Measurements from ENCODE around the gene RRM2. TPM values are rescaled to one million over a fixed set of nuclear protein-coding genes. Genes with fewer than 3 reads are reported as not detected.
A peak's percentile ranks its signal among the peaks of the same experiment; 100 is the strongest.

The RRM2 gene
- total and polyA plus RNA-seq, 7 donors, result 0.27 to 9.3 (median 0.96) TPM; not detected in 2

DNA sequence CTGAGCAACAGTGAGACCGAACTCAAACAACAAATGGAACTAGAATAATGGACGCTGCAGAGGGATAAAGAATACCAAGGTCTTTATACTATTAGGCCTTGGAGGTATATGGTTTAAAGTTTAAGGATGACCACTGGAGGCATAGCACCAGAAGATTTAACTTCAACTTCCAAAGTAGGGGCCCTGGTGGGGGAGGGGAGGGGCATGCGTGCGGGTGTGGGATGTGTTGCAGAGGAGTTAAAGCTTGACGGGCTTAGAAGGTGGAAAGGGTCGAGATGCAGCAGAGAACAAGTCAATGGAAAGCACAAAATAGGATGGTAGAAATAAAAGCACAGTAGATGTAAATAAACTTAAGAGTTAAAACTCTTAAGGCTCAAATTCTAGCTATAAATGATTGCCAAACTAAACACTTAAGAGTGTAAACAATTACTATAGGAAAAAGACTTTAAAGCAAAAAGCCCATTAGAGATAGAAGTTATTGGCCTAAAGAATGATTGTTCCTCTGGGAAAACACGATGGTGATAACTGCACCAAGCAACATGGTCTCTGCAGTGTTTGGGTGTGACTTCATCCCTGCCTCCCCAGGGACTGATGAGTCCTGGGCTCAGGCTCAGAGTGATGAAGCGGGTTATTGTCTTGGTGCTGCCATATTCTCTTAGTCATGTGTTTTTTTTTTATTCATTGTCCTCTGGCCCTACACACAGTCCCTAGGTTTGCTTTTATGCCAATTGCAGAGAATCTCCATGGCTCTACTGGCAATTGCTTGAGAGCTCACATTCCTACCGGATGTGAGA lies 13.0 kb downstream of the RRM2 start:
- no peak overlapping the region for H3K4me3 ChIP-seq
- no peaks in the 10 kb centered on the region for H3K36me3 ChIP-seq (ENCODE audit: insufficient read depth in 1 of 2, low read depth in 1 of 2)
- 89 to 94% (median 91%) methylated on average over 9 of the region's 9 CpGs for WGBS, 3 donors
- no peaks in the 10 kb centered on the region for H3K9me3 ChIP-seq
- intact Hi-C loops (cut with DNase I), result no loop called here
- ATAC-seq, result no peak
- no peaks in the 10 kb centered on the region for H3K4me1 ChIP-seq
- no peaks in the 10 kb centered on the region for H3K27me3 ChIP-seq (ENCODE audit: insufficient read depth in 3 of 3, low read length in 2 of 3)
- no peak overlapping the region for H3K27ac ChIP-seq
- DNase-seq, result no peak
- TF ChIP-seq, protein P1, sequence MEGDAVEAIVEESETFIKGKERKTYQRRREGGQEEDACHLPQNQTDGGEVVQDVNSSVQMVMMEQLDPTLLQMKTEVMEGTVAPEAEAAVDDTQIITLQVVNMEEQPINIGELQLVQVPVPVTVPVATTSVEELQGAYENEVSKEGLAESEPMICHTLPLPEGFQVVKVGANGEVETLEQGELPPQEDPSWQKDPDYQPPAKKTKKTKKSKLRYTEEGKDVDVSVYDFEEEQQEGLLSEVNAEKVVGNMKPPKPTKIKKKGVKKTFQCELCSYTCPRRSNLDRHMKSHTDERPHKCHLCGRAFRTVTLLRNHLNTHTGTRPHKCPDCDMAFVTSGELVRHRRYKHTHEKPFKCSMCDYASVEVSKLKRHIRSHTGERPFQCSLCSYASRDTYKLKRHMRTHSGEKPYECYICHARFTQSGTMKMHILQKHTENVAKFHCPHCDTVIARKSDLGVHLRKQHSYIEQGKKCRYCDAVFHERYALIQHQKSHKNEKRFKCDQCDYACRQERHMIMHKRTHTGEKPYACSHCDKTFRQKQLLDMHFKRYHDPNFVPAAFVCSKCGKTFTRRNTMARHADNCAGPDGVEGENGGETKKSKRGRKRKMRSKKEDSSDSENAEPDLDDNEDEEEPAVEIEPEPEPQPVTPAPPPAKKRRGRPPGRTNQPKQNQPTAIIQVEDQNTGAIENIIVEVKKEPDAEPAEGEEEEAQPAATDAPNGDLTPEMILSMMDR (IDR thresholded peaks at IDR 0.05), result no peak

DNA sequence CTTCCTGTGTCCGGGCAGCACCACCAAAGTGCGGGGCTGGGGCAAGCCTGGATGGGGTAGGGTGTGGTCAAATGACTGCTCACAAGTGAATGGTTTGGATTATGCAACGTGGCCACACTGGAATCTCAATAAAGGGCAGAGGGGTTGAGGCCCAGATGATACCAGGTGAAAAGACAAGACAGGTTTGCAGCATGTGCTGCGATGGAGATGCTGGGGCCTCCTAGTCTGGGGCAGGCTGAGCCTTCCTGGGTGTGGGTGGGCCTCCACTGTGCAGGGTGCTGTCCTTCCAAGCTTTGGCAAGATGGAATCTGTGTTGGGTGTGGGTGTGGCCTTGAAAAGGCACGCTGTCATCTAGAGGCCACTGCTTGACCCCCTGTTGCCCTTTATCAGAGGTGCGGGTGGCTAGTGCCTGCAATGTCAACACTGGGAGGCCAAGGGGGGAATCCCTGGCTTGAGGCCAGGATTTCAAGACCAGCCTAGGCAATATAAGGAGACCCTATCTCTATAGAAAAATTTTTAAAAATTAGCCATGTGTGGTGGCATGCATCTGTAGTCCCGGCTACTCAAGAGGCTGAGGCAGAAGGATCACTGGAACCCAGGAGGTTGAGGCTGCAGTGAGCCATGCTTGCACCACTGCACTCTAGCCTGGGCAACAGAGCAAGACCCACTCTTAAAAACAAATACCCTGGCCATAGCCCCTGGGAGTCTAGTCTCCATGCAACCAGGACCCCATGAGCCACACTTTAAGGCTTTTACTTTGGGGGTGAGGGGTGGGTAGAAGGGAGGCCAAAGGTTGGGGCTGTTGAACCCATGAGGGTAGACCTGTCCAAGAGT lies 13.8 kb downstream of the RRM2 start:
- Histone ChIP-seq H3K36me3 (ENCODE audit: insufficient read depth in 1 of 2, low read depth in 1 of 2) (no peaks in the 10 kb centered on the region), H3K9me3 (no peaks in the 10 kb centered on the region), H3K27me3 (ENCODE audit: insufficient read depth in 3 of 3, low read length in 2 of 3) (no peaks in the 10 kb centered on the region), H3K27ac (no peak overlapping the region), H3K4me1 (no peaks in the 10 kb centered on the region), H3K4me3 (no peak overlapping the region)
- intact Hi-C loops (cut with DNase I), result no loop called here
- DNase-seq (no peak), ATAC-seq (no peak)
- 90 to 93% (median 91%) methylated on average over 7 of the region's 7 CpGs for WGBS, 3 donors
- TF ChIP-seq, protein P1 (IDR thresholded peaks at IDR 0.05), result no peak

DNA sequence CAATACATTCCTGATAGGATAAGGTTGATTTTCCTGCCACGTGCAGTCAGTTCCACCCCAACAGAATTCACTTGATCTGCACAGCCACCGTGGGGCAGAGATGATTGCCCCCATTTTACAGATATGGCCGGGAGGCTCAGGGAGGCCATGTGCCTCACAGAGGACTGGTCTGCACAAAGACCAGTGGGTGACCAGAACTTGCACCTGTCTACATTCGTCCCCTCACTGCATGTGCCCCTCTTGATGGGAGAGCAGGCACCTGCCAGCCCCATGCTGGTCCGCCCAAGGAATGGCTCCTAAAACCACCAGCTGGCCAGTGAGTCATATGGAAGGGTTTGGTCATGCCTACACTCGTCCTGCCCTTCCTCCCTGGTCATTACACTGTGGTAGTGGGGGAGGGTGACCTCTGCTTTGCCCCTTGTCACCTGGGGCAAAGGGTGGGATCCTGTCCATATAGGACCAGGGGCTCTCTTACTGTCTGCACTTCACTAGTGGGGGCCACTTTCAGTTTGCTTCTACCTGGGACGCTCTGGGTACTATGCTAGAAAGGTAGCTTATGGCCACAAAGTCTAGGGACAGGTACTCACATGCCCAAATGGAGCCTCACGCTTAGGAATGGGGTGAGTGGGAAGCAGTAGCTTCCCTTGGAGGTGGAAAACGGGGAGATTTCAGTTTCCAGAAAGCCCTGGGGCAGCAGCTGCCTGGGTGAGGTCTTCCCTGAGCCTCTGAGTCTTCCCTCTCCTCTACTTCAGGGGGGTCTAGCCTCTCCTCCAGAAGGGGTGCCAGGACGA lies 14.7 kb downstream of the RRM2 start:
- Histone ChIP-seq H3K27me3 (ENCODE audit: insufficient read depth in 3 of 3, low read length in 2 of 3) (no peaks in the 10 kb centered on the region), H3K27ac (no peak overlapping the region), H3K9me3 (no peaks in the 10 kb centered on the region), H3K4me1 (no peaks in the 10 kb centered on the region), H3K36me3 (ENCODE audit: insufficient read depth in 1 of 2, low read depth in 1 of 2) (no peaks in the 10 kb centered on the region), H3K4me3 (no peak overlapping the region)
- TF ChIP-seq, protein P1 (IDR thresholded peaks at IDR 0.05), result no peak
- no peak for DNase-seq
- ATAC-seq, result peak in 1 of 4 donors; percentile 17
- intact Hi-C loops (cut with DNase I), result no loop called here
- WGBS, 3 donors, result 80 to 85% (median 83%) methylated on average over 10 of the region's 10 CpGs

DNA sequence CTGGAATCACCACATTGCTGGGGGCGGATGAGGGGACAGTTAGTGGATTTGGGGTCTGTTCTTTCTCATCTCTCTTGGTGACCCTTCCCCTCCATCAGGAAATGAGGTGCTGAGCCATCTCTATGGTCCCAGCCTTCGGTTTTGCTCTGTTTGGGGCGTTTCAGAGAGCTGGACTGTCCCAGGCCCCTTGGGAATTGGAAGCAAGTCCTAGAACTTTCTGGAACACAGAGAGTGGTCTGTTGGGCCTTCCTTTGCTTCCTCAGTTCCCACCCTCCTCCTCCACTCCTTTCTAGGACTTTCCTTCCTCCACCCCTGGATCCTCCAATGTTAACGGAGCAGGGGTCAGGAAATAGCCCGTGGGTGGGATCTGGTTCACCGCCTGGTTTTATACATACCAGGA lies 17.0 kb downstream of the RRM2 start:
- TF ChIP-seq, protein P1 (IDR thresholded peaks at IDR 0.05), result no peak
- ATAC-seq (no peak), DNase-seq (no peak)
- intact Hi-C loops (cut with DNase I), result no loop called here
- H3K4me1 ChIP-seq, result no peaks in the 10 kb centered on the region
- no peak overlapping the region for H3K4me3 ChIP-seq
- WGBS, 3 donors, result 84 to 93% (median 90%) methylated on average over 6 of the region's 6 CpGs
- H3K27me3 ChIP-seq (ENCODE audit: insufficient read depth in 3 of 3, low read length in 2 of 3), result no peaks in the 10 kb centered on the region
- no peaks in the 10 kb centered on the region for H3K9me3 ChIP-seq
- H3K36me3 ChIP-seq (ENCODE audit: insufficient read depth in 1 of 2, low read depth in 1 of 2), result no peaks in the 10 kb centered on the region
- H3K27ac ChIP-seq, result no peak overlapping the region

Measured in psoas muscle (tissue), 8 donors.